Endothelial cell of umbilical vein (primary cell): ENCODE measurements around the gene P2RY6. TPM values are rescaled to one million over a fixed set of nuclear protein-coding genes. Genes with fewer than 3 reads are reported as not detected.

Experiments used
- BruUV-seq: library from RNA; stranded (reverse); fragments of 400-500 nt; replicated peaks from 2 replicates; lab custom pipeline; 2021; lab: Mats Ljungman, UMichigan
- CTCF ChIA-PET: fragments of 300-600, 350-600 bp; sonication (Branson Sonifier 250); formaldehyde crosslinking; loops from one replicate; lab custom pipeline; 2021; ENCODE audit warnings: antibody characterized with exemption, inconsistent platforms; lab: Charles Lee
- POLR2A ChIA-PET: fragments of 300-600, 350-600 bp; sonication (Branson Sonifier 250); formaldehyde crosslinking; loops from one replicate; lab custom pipeline; 2021; ENCODE audit warnings: antibody characterized with exemption, inconsistent platforms; lab: Charles Lee
- DNase-seq: peaks from one replicate; pipeline ENCODE4 v3.0.0-alpha.2; 2011; ENCODE audit warnings: low read depth, low spot score
- FAIRE-seq: peaks from 2 replicates; lab custom pipeline; 2011; peaks lifted over from hg19 to GRCh38; lab: Jason Lieb, UNC
- H2AFZ ChIP-seq: 2 replicates; pipeline ENCODE4 v1.6.0; 2012; ENCODE audit warnings: low read depth, low read length, control low read depth, inconsistent platforms
- H3K27ac ChIP-seq: 2 replicates; pipeline ENCODE4 v1.5.1; 2011; ENCODE audit warnings: low read depth, mild to moderate bottlenecking, control low read depth, low read length, moderate library complexity; ENCODE audit not compliant: insufficient read depth
- H3K27me3 ChIP-seq, 2 experiments: 2 replicates each; pipeline versions ENCODE4 v1.6.0 to v1.6.1; 2011; ENCODE audit warnings: low read length in 2 of 2, mixed read lengths in 1 of 2; ENCODE audit not compliant: control insufficient read depth in 2 of 2, insufficient read depth in 2 of 2
- H3K36me3 ChIP-seq, 2 experiments: 2 replicates in 1 of 2; 3 replicates in 1 of 2; pipeline ENCODE4 v1.5.1; 2011; ENCODE audit warnings: low read length in 2 of 2, mild to moderate bottlenecking in 1 of 2, moderate library complexity in 1 of 2; ENCODE audit not compliant: control insufficient read depth in 2 of 2, insufficient read depth in 2 of 2; ENCODE audit errors: extremely low read depth in 1 of 2
- H3K4me1 ChIP-seq: 3 replicates; pipeline ENCODE4 v1.5.1; 2011; ENCODE audit warnings: mild to moderate bottlenecking, low read length; ENCODE audit not compliant: control insufficient read depth, insufficient read depth; ENCODE audit errors: extremely low read depth
- H3K4me2 ChIP-seq: 2 replicates; pipeline ENCODE4 v1.6.1; 2011; ENCODE audit warnings: low read length, control low read depth, mixed read lengths; ENCODE audit not compliant: insufficient read depth
- H3K4me3 ChIP-seq, 3 experiments: fragments of 200-600 bp in 1 of 3; sonication (generic), shearing (Covaris generic) in 1 of 3; replicated peaks in 1 of 3; 2 replicates each; pipeline ENCODE4 v1.5.1; 2011 to 2016; ENCODE audit warnings: control low read depth in 3 of 3, low read length in 3 of 3, mild to moderate bottlenecking in 2 of 3, inconsistent platforms in 1 of 3, low read depth in 1 of 3, moderate library complexity in 1 of 3; ENCODE audit not compliant: insufficient read depth in 1 of 3
- H3K79me2 ChIP-seq: 2 replicates; pipeline ENCODE4 v1.6.0; 2012; ENCODE audit warnings: low read length, inconsistent platforms; ENCODE audit not compliant: control insufficient read depth, insufficient read depth
- H3K9ac ChIP-seq: replicated peaks from 2 replicates; pipeline ENCODE3; 2011; ENCODE audit warnings: low read length, control low read depth; ENCODE audit not compliant: insufficient read depth; ENCODE audit errors: extremely low read depth
- H3K9me1 ChIP-seq: replicated peaks from 3 replicates; pipeline ENCODE4 v1.6.0; 2011; ENCODE audit warnings: mild to moderate bottlenecking, low read length; ENCODE audit not compliant: control insufficient read depth, insufficient read depth; ENCODE audit errors: extremely low read depth
- H3K9me3 ChIP-seq: replicated peaks from 2 replicates; pipeline ENCODE4 v1.5.1; 2012; ENCODE audit warnings: low read length, inconsistent platforms; ENCODE audit not compliant: control insufficient read depth, insufficient read depth
- H4K20me1 ChIP-seq: replicated peaks from 2 replicates; pipeline ENCODE3; 2011; ENCODE audit warnings: mild to moderate bottlenecking, low read length; ENCODE audit not compliant: control insufficient read depth, insufficient read depth; ENCODE audit errors: extremely low read depth
- CTCF ChIP-seq, 2 donors: IDR thresholded peaks; 1 replicate in 1 of 2; 2 replicates in 1 of 2; pipeline ENCODE4 v1.5.1; 2011; ENCODE audit warnings: low read length in 2 of 2, mild to moderate bottlenecking in 2 of 2, moderate library complexity in 2 of 2, control low read depth in 1 of 2, inconsistent platforms in 1 of 2, low read depth in 1 of 2; ENCODE audit not compliant: insufficient read depth in 1 of 2; ENCODE audit errors: extremely low read depth in 1 of 2
- EZH2 ChIP-seq: IDR thresholded peaks from 2 replicates; pipeline ENCODE4 v1.6.1; 2012; ENCODE audit warnings: borderline replicate concordance, low read depth, mild to moderate bottlenecking, moderate library complexity, low read length, inconsistent platforms; ENCODE audit not compliant: severe bottlenecking
- FOS ChIP-seq: IDR thresholded peaks from 2 replicates; pipeline ENCODE4 v1.6.1; 2011; ENCODE audit warnings: mild to moderate bottlenecking, low read length, moderate library complexity, borderline replicate concordance; ENCODE audit not compliant: insufficient read depth
- GATA2 ChIP-seq: IDR thresholded peaks from 2 replicates; pipeline ENCODE4 v1.7.0; 2011; ENCODE audit warnings: low read depth, mild to moderate bottlenecking, moderate library complexity, mixed read lengths, low read length; ENCODE audit not compliant: insufficient read length, insufficient read depth
- JUN ChIP-seq: IDR thresholded peaks from 2 replicates; pipeline ENCODE4 v1.6.1; 2011; ENCODE audit warnings: borderline replicate concordance, low read depth; ENCODE audit not compliant: insufficient read length, insufficient read depth
- MAX ChIP-seq: IDR thresholded peaks from 2 replicates; pipeline ENCODE4 v1.6.1; 2011; ENCODE audit not compliant: insufficient read depth, insufficient read length
- MYC ChIP-seq: IDR thresholded peaks from one replicate; pipeline ENCODE4 v1.6.1; 2011; ENCODE audit warnings: mild to moderate bottlenecking, low read depth, low read length
- POLR2A ChIP-seq: IDR thresholded peaks from 2 replicates; pipeline ENCODE4 v1.6.1; 2012; ENCODE audit warnings: low read depth, mild to moderate bottlenecking, control low read depth, low read length
- POLR2AphosphoS5 ChIP-seq: IDR thresholded peaks from 2 replicates; pipeline ENCODE4 v1.6.1; 2012; ENCODE audit warnings: low read depth, mild to moderate bottlenecking, control low read depth, low read length, moderate library complexity; ENCODE audit not compliant: insufficient read depth
- dilution Hi-C: fragments of 300-500 bp; cut with MboI; formaldehyde crosslinking; loops from one replicate; pipeline ENCODE4 v1.15.0; 2019; ENCODE audit warnings: low sequenced_read_pairs; ENCODE audit not compliant: extremely low pct_ligation_motif_present
- intact Hi-C: fragments of 100-400 bp; cut with micrococcal nuclease; formaldehyde crosslinking; loops from one replicate; pipeline ENCODE4 v1.10.0; 2022
- polyA plus RNA-seq, 4 experiments: library from polyadenylated mRNA; depleted of rRNA in 3 of 4; stranded (reverse) in 3 of 4; unstranded in 1 of 4; fragments of >200 nt; gene quantifications; 2 replicates each; pipeline versions ENCODE4 v1.2.1 to v1.2.3, GENCODE V29; 2011 to 2012; ENCODE audit warnings: missing spikeins in 1 of 4
- total RNA-seq: library from RNA; stranded (reverse); gene quantifications from 2 replicates; pipeline ENCODE4 v1.2.3, GENCODE V29; 2021

The P2RY6 gene
- total and polyA plus RNA-seq, 2 donors (not counting 3 experiments of a cell fraction or from before 2014, with no cell fraction given): 0.47 TPM; not detected in 1

- H3K4me2 ChIP-seq: peak overlapping the region; percentile 66
- H2AFZ ChIP-seq: peak overlapping the region; percentile 95
- DNase-seq: no peak
- peaks cover 0 to 2% of the 10 kb centered on the region in 2 experiments for H3K36me3 ChIP-seq
- TSS peak; percentile 36 for BruUV-seq
- H3K9me1 ChIP-seq: no peaks in the 10 kb centered on the region
- peak overlapping the region in 2 of 3 experiments; percentile 30 to 51 for H3K4me3 ChIP-seq
- no peak for FAIRE-seq
- no peak for TF ChIP-seq GATA2
- TF ChIP-seq POLR2A: no peak
- no peak for TF ChIP-seq JUN
- no peak for TF ChIP-seq POLR2AphosphoS5
- TF ChIP-seq FOS: no peak
- no peak for TF ChIP-seq MYC
- TF ChIP-seq CTCF (IDR thresholded peaks at IDR 0.05; ENCODE audit: extremely low read depth in 1 of 2, insufficient read depth in 1 of 2, low read depth in 1 of 2, low read length in 2 of 2): no peak
- TF ChIP-seq EZH2: no peak
- TF ChIP-seq MAX: no peak
- H3K27ac ChIP-seq: peak overlapping the region; percentile 57
- no peaks in the 10 kb centered on the region for H4K20me1 ChIP-seq
- CTCF ChIA-PET: interaction anchor here (0.7 to 16.0 kb wide), 26 partner anchors 9 to 582 kb away, joined by 3 to 455 read pairs (median 10); no protein-coding TSS in a partner anchor
- H3K27me3 ChIP-seq: no peaks in the 10 kb centered on the region
- peaks cover 18% of the 10 kb centered on the region for H3K4me1 ChIP-seq
- POLR2A ChIA-PET: interaction anchor here (0.6 to 3.7 kb wide), 7 partner anchors 17 to 354 kb away, joined by 3 to 27 read pairs (median 4); no protein-coding TSS in a partner anchor
- H3K9ac ChIP-seq: peak overlapping the region; percentile 58
- peaks cover 21% of the 10 kb centered on the region for H3K79me2 ChIP-seq
- H3K9me3 ChIP-seq: no peaks in the 10 kb centered on the region
- intact Hi-C loops: loop anchor here (1.0 to 2.0 kb wide), 3 partner anchors 28 to 354 kb away; no protein-coding TSS in a partner anchor
- dilution Hi-C loops: no loop called here
Observed at GRCh38 chr11:73306977-73307322, 34.8 kb downstream of the P2RY6 start.
